Suprapubic skin (tissue), 4 donors: Measurements from ENCODE around the gene TGFB1I1.

ENCODE experiments used
- POLR2A ChIP-seq, 2 donors: fragments of 450-650 bp; IDR thresholded peaks; one replicate each; pipeline ENCODE4 v1.6.1; 2017; ENCODE audit warnings: antibody characterized with exemption in 2 of 2, mild to moderate bottlenecking in 2 of 2, moderate library complexity in 2 of 2
- POLR2AphosphoS5 ChIP-seq, 3 donors: sonication (generic); formaldehyde crosslinking; IDR thresholded peaks; one replicate each; pipeline ENCODE4 v1.6.1; 2017; ENCODE audit warnings: antibody characterized with exemption in 3 of 3

GRCh38 chr16:31427441-31428278 is 44.3 kb upstream of the TGFB1I1 start:
- no peak for TF ChIP-seq POLR2AphosphoS5 (IDR thresholded peaks at IDR 0.05)
- TF ChIP-seq POLR2A (IDR thresholded peaks at IDR 0.05) = no peak
